H7 (cell line): ENCODE results near the gene PLIN3. TPM values are rescaled to one million over a fixed set of nuclear protein-coding genes. Genes with fewer than 3 reads are reported as not detected.
"Not testable (repeated sequence)": the region's sequence is repeated elsewhere in the genome, so short reads cannot be mapped to it uniquely, and the experiment has no call there.

Experiments
- DNase-seq: peaks from one replicate; pipeline ENCODE4 v3.0.0; 2012
- H3K27me3 ChIP-seq: 2 replicates; pipeline ENCODE4 v1.6.0; 2011; ENCODE audit warnings: mild to moderate bottlenecking, low read length; ENCODE audit not compliant: control insufficient read depth, insufficient read depth
- H3K36me3 ChIP-seq: replicated peaks from 2 replicates; pipeline ENCODE4 v1.5.1; 2011; ENCODE audit warnings: low read length; ENCODE audit not compliant: control insufficient read depth, insufficient read depth
- H3K4me3 ChIP-seq: 2 replicates; pipeline ENCODE4 v1.5.1; 2011; ENCODE audit warnings: low read depth, mild to moderate bottlenecking, control low read depth, low read length, moderate library complexity; ENCODE audit not compliant: insufficient read depth
- total RNA-seq: library from RNA; depleted of rRNA; stranded (reverse); fragments of >200 nt; shearing (Covaris generic); gene quantifications from 2 replicates; pipeline ENCODE4 v1.2.3, GENCODE V29; 2014; rRNA removed

PLIN3 gene
- total RNA-seq, 1 experiment from 2014 or later = 95.2 TPM

GRCh38 chr19:4793278-4793677 lies 74.2 kb downstream of the PLIN3 start:
- H3K36me3 ChIP-seq = peaks cover 14% of the 10 kb centered on the region
- not testable (repeated sequence) for DNase-seq, H3K4me3 ChIP-seq, H3K27me3 ChIP-seq

GRCh38 chr19:4792866-4793195 lies 74.6 kb downstream of the PLIN3 start:
- peaks cover 14% of the 10 kb centered on the region for H3K36me3 ChIP-seq
- DNase-seq, H3K27me3 ChIP-seq, H3K4me3 ChIP-seq: not testable (repeated sequence)

DNA sequence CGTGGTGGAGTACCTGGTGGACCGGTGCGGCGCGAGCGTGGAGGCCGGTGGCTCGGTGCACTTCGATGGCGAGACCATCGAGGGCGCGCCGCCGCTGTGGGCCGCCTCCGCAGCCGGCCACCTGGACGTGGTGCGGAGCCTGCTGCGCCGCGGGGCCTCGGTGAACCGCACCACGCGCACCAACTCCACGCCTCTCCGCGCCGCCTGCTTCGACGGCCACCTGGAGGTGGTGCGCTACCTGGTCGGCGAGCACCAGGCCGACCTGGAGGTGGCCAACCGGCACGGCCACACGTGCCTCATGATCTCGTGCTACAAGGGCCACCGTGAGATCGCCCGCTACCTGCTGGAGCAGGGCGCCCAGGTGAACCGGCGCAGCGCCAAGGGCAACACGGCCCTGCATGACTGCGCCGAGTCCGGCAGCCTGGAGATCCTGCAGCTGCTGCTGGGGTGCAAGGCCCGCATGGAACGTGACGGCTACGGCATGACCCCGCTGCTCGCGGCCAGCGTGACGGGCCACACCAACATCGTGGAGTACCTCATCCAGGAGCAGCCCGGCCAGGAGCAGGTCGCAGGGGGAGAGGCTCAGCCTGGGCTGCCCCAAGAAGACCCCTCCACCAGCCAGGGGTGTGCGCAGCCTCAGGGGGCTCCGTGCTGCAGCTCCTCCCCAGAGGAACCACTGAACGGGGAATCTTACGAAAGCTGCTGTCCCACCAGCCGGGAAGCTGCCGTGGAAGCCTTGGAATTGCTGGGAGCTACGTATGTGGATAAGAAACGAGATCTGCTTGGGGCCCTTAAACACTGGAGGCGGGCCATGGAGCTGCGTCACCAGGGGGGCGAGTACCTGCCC lies 75.2 kb downstream of the PLIN3 start:
- peak; percentile 45 for DNase-seq
- H3K27me3 ChIP-seq = not testable (repeated sequence)
- H3K4me3 ChIP-seq = peak overlapping the region; percentile 78
- peaks cover 14% of the 10 kb centered on the region for H3K36me3 ChIP-seq

DNA sequence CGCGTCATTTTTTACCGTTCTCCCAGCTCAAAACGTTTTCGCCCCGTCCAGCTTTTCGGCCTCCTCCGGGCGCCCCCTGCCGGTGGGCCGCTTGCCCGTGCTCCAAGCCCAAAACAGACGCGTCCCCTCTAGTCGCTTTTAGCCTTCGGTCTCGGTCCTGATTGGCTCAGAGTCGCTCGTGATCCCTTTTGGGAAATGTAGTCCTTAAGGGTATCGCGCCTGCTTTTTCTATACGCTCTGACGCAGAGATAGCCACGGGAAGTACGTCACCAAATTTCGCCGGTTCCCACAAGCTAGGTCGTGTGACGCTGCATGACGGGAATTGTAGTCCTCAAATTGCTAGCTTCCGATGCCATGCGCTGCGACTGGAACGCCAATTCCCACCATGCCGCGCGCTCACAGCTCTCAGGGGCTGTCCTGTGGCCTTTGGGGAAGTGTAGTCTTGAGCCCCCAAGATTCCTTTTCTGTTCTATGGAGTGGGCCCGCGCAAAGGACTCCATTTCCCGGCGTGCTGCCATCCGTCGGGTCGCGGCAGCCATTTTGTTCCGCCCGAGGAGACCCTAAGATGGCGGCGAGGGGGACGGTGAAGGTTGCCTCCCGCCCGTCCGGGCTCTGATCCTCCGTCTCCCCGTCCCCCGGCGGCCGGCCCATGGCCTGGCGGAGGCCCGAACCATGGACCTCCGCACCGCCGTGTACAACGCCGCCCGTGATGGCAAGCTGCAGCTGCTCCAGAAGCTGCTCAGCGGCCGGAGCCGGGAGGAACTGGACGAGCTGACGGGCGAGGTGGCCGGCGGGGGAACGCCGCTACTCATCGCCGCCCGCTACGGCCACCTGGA lies 76.1 kb downstream of the PLIN3 start, which contains the start of gene FEM1A:
TSS of gene FEM1A (plus strand) at position 552 of the 836 bp plus-strand sequence. CDS start at position 673, 121 bp downstream.
- H3K4me3 ChIP-seq = peak within 1 kb of the TSS; percentile 78
- peak; percentile 97 for DNase-seq
- peaks cover 14% of the 10 kb centered on the region for H3K36me3 ChIP-seq
- H3K27me3 ChIP-seq = no peaks in the 10 kb centered on the region

Other genes starting within 250 kb of the PLIN3 start
- 9.4 and 11.1 TPM in 2 replicates for gene TNFAIP8L1, start 228.2 kb downstream of the PLIN3 start, total RNA-seq
- 90.2 and 92.2 TPM in 2 replicates for gene MYDGF, start 197.3 kb downstream of the PLIN3 start, total RNA-seq
- gene DPP9, start 143.8 kb downstream of the PLIN3 start, total RNA-seq = 36.2 and 41.7 TPM in 2 replicates
- 16.1 and 17.2 TPM in 2 replicates for gene FEM1A, start 75.9 kb downstream of the PLIN3 start, total RNA-seq
- gene TICAM1, start 36.0 kb downstream of the PLIN3 start, total RNA-seq = 0.17 and 0.30 TPM in 2 replicates
- gene ARRDC5, start 35.2 kb upstream of the PLIN3 start, total RNA-seq = not detected in 2 replicates
- gene UHRF1, start 41.8 kb upstream of the PLIN3 start, total RNA-seq = 22.1 and 54.0 TPM in 2 replicates
- 12.0 and 18.5 TPM in 2 replicates for gene KDM4B, start 101.4 kb upstream of the PLIN3 start, total RNA-seq